Hippocampal formation (tissue), 2 donors: ENCODE results near the gene WWTR1.

Experiments used
- DNase-seq, 2 donors: peaks; one replicate each; lab custom pipeline; 2025; lab: John Stamatoyannopoulos, UW

The WWTR1 gene

DNA sequence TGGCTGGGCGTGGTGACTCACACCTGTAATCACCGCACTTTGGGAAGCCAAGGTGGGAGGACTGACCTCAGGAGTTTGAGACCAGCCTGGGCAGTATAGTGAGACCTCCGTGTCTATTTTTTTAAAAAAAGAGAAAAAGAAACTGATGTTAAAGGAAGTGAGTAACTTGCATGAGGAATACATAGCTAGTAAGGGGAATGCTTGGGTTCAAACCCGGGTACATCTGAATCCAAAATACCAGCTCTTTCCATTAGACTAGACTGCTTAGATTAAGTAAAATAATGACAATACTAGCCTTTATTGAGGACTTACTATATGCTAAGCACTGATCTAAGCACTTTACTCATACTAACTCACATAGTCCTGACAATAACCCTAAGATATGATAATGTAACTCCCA lies 160.9 kb downstream of the WWTR1 start:
- no peak for DNase-seq

- no peak for DNase-seq
Measured at GRCh38 chr3:149495581-149496125, 162.2 kb downstream of the WWTR1 start.

DNA sequence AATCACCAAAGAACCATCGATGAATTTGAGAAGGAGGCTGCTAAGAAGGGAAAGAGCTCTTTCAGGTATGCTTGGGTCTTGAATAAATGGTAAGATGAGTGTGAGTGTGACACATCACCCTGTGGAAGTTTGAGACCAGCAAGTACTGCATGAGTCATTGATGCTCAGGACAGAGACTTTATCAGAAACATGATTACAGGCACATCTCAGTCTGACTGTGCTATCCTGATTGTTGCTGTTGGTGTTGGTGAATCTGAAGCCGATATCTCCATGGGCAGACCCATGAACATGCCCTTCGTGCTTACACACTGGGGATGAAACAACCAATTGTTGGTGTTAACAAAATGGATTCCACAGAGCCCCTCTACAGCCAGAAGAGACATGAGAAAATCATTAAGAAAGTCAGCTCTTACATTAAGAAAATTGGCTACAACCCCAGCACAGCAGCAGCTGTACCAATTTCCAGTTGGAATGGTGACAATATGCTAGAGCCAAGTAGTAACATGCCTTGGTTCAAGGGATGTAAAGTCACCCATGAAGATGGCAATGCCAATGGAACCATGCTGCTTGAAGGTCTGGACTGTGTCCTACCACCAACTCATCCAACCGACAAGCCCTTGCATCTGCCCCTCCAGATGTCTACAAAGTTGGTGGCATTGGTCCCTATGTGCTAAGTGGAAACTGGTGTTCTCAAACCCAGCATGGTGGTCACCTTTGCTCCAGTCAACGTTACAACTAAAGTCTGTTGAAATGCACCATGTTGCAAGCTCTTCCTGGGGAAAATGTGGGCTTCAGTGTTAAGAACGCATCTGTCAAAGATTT lies 162.9 kb downstream of the WWTR1 start:
- no peak for DNase-seq

DNA sequence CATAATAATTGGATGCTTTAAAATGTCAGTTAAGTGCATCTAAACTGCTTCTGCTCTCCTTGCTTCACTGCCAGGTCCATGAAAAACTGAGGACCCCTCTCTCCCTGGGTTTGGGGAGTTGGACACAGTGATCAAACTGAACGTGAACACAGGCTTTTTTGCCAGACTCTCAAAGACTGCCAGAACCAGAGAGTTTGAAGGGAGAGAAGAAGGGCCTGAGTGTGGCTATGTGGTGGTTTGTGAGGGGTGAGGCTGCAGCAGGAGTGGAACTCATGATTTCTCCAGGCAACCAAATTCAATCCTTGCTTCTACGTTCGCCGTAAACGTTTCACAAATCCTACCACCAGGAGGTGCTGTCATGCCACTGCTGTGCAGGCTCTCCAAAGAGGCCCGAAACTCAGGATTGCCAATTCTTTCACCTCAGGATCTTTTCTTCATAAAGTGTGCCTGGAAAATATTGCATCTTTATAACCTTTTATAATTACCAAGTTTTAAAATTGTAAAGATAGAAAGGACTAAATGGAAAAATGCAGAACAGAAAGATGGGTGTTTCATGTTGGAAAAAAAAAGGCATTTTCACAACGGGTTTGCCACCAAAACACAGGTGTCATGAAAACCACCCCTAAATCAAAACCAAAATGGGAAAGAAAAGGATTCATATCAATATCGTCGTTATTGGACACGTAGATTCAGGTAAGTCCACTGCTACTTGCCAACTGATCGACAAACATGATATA lies 163.6 kb downstream of the WWTR1 start:
- DNase-seq: peak; percentile 13 to 17

DNA sequence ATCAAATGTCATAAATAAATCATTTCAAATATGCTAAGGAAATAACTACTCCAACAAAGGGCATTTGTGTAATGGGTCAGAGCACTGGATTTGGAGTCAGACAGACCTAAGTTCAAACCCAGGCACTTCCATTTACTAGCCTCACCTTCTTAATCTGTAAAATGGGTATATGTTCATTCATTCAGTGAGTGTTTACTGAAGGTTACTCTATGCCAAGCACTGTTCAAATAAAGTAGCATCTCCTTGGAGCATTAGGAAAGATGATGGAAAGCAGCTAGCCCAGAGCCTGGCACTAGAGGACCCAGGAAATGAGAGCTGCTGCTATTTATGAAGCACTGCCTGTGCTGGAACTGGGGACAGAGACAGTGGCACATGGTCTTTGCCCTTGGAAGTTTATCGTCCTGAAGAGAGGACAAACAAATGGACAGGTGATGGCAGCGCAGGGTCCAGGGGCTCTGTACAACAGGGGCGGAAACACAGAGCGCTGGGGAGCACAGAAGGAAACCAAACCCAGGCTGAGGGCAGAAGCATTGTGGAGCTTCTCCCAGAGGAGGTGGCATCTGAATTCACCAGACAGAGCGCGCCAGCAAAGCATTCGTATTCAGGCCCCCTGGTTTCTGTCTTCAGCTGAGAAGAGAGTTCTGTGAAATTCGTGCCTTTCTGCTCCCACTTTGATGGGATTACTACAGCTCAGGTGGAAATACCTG lies 164.4 kb downstream of the WWTR1 start:
- DNase-seq: no peak

- no peak for DNase-seq
Measured at GRCh38 chr3:149490260-149490971, 167.4 kb downstream of the WWTR1 start.

DNA sequence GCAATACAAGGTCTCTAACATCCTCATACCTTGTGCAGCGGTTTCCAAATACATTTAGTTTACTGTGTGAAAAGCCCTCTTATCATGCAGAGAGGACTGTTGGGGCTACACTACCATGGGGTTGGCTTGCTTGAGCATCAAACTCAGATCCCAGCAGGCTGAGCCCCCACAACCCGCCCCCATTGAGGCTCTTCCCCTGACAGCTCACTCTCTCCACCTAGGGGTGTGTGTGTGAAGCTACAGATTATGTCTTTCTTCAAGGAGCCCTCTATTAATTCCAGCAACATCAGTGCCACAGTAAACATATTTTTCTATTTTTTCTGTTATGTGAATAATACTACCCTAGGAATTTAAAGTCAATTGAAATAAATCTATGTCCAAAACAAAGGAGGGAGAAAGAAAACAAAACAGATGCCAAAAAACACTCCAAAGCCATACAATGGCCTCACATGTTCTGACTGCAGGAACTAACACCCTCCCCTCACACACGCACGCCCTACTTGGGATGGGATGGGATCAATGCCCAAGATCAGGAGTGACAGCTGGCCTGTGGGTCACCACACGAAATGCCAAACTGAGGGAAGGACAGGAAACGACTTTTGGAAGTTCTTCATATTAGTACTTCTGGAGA lies 168.7 kb downstream of the WWTR1 start:
- no peak for DNase-seq

DNA sequence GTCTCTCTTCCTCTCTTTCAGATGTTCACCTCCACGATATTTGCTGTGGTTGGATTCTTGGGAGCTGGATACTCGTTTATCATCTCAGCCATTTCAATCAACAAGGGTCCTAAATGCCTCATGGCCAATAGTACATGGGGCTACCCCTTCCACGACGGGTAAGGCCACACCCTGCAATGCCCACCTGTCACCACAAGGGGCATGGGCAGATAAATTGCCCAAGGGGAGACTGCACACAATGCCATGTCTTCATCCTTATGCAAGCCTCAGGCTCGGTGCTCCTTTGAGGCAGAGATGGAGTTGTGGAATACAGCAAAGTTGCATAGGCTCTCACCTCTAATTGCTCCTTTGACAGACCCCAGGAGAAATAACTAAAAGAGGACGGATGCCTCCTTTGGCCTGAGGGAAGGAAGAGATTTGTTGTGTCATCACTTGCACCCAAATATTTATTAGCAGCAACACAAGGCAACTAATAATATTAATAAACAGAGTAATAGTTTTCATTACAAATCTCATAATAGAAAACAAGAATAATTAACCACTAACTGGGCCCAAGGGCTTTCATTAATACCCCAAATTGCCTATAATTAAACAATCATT lies 170.1 kb downstream of the WWTR1 start:
- DNase-seq: no peak

- no peak for DNase-seq
Measured at GRCh38 chr3:149486726-149487125, 171.1 kb downstream of the WWTR1 start.

- no peak for DNase-seq
Measured at GRCh38 chr3:149481491-149481890, 176.3 kb downstream of the WWTR1 start.

DNA sequence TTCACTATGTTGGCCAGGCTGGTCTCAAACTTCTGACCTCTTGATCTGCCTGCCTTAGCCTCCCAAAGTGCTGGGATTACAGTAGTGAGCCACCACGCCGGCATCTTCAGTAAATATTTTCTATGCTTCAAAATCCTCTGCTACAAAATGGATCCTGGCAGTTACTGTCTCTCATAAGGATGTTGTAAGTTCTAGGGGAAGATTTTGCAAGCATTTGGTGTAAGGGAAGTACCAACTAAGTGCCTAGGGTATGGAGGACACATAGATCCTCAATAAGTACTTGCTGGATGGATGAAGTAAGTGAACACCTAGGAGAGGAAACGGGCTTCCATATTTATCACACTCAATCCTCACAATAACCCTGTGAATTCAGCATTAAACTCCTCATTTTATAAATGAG lies 176.8 kb downstream of the WWTR1 start:
- DNase-seq: no peak

DNA sequence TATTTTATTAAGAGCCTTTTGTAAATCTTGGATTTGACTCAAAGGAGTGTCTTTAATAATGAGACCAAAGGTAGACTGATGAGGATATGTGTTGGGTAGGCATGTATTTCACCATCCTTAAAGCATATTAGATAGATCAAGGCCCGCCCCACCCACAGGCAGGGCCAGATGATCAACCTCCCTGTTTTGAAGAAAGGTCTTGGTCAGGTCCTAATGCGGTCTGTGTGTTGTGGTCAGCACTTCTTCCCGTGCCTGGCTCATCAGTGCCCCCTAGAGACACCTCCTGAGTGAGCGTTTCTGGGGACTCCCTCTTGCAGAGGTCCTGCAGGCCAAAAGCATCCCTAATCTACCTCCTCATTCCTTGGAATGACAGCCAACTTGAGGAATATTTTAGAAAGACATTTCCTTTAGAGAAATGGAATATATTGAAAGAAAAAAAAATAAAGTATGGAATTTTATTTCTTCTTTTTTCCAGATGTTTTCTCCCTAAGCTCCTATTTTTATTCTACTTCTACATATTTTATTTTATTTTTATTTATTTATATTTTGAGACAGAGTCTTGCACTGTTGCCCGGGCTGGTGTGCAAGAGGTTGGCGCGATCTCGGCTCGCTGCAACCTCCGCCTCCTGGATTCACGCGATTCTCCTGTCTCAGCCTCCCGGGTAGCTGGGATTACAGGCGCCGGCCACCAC lies 177.4 kb downstream of the WWTR1 start:
- peak; percentile 8 to 58 for DNase-seq

GRCh38 chr3:149479621-149480325 lies 178.1 kb downstream of the WWTR1 start:
- no peak for DNase-seq

DNA sequence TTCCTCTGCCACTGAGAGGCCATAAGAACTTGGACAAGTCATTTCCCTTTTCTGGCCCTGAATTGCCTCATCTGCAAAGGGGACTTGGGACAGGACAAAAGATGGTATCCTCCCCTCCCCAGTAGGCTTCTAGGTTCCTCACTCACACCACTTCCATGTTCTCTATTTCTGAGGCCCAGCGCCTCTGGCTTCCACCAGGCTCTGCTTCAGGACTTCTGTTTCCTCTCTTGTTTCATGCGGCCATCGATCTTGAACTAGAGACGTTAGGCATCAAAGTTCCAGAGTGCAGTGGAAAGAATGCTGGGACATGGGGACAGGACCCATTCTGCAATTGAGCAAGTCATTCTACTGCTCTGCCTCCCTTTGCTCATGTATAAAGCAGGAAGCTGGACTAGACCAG lies 181.6 kb downstream of the WWTR1 start:
- no peak for DNase-seq

DNA sequence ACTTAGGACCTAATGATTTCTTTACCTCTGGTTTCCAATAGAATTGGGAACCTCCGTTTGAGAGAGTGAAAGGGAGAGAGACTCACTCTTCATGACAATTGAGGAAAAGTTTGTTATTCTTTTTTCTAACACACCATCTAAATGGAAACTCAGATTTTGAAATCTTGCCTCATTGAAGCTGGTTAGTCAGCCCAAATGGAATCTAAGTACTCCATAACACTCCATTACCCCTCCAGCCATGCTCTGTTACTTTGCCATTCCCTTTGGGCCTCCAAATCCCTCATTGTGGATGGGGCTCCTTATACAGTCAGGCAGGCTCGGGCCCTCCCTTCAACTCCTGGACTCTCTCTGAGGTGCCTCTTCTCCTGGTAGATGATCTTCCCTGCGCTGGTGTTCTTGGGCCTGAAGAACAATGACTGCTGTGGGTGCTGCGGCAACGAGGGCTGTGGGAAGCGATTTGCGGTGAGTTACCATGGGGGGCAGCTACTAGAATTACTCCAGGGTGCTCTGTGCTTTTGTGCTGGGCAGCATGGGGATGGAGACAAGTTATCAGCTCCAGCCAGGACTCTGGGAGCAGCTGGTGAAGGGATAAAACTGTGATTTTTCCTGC lies 182.3 kb downstream of the WWTR1 start:
- no peak for DNase-seq

DNA sequence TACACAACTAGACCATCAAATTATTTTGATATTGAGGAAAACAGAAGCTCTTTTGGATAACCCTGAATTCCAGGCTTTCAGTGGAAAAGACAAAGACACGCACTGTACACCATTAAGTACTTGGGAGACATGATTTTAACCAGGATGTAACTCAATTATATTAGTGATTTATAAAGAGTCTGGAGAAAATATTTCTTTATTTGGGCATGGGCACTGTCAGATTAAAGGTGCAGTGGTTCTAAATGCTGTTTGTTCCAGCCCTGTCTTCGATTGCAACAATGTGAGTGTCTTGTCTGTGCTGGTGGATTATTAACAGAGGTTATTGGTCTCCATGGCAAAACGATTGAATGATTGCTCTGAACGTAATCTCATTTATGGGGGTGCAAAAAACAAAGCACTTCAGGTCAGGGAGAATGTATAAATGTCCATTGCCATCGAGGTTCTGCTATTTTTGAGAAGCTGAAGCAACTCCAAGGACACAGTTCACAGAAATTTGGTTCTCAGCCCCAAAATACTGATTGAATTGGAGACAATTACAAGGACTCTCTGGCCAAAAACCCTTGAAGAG lies 183.5 kb downstream of the WWTR1 start, which contains the start of gene TM4SF4:
TM4SF4 (plus strand) TSS at position 448 of the 568 bp plus-strand sequence. CDS start 181 bp downstream, outside the sequence.
- DNase-seq: no peak

DNA sequence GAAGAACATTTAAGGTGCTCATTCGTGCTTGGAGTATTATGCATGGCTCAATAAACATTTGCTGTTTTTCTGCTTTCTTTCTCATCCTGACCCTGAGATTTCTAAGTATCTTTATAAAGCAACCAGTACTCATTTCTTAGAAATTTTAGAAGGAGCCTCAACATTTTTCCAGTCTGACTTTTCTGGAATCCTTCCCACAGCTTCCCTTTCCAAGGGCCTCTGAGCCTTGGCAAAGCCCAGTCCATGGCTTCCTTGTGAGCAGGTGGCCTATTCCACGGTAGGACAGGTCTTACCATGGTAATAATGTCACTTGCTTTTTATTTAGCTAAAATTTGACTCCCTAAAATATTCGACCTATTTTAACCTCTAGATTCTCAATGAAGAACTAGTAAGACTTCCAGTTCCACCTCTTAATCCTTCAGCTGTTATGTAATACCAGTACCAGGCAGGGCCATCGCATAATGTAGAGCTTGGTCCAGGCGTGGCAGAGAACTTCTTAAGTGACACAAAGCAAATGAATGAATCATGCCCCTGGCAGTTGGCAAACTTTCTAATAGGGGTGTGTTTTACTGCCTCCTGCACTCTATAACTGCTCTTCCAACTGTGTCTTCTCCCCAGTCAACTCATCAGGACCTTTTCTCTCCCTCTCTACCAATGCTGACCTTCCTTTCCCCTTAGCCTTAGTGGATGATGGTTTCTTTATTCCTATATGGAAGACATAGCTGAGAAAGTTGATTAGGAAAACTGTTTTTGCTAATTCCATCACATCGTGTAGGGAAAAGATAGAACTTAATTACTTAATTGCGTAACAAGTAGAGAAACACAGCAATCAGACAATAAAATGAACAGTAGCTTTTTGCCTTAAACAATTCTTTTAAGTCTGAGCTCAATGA lies 184.2 kb downstream of the WWTR1 start:
- no peak for DNase-seq
